Measurements from ENCODE around the gene FASN. TPM values are rescaled to one million over a fixed set of nuclear protein-coding genes. Genes with fewer than 3 reads are reported as not detected.

Gene FASN
- total RNA-seq, 1 experiment from 2014 or later = 433 TPM

DNA sequence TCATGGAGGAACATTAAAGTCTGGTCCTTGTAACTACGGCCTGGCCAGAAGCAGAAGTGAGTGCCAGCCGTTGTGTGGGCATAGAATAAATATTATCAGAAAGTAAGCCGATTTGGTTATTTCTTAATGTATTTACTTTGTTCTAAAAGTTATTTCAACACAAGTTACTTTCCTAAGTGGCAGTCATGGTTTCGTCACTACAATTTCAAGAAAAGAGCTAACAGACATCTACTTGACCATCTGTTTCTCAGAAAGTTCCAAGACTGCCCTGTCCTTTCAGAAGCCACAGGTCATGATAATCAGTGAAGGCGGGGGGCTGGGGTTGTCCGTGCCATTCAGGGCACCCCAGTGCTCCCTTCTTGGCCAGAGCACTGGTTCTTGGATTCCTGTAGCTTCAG lies 14.9 kb upstream of the FASN start:
- Mint-ChIP-seq H3K27ac (no peak overlapping the region), H3K36me3 (ENCODE audit: insufficient read depth in 1 of 3, low read depth in 3 of 3) (peaks cover 2 to 7% (median 2%) of the 10 kb centered on the region in 3 experiments; a peak in 5 of 7 replicates), H3K4me3 (no peak overlapping the region), H3K9me3 (peaks cover 0 to 9% of the 10 kb centered on the region in 2 experiments; a peak in 2 of 5 replicates), H3K4me1 (peaks cover 13 to 27% of the 10 kb centered on the region in 2 experiments), H3K27me3 (ENCODE audit: low read depth) (peaks cover 73% of the 10 kb centered on the region)
- H2BK5ac ChIP-seq (ENCODE audit: insufficient read length, low read length) = no peak overlapping the region
- no peak overlapping the region for H3K4ac ChIP-seq (ENCODE audit: low read depth, low read length)
- H3K27me3 ChIP-seq (ENCODE audit: insufficient read depth, low read length) = no peaks in the 10 kb centered on the region
- H3K4me2 ChIP-seq (ENCODE audit: insufficient read depth, insufficient read length, low read length) = no peak overlapping the region
- WGBS (ENCODE audit: extremely low coverage, insufficient read length, low lambda C conversion rate) = no CpG with 5 or more reads among the region's 6 CpGs
- H3K14ac ChIP-seq (ENCODE audit: insufficient read depth, low read length) = no peak overlapping the region
- H3K23me2 ChIP-seq (ENCODE audit: insufficient read length, low read depth, low read length, poor library complexity, severe bottlenecking) = no peaks in the 10 kb centered on the region
- no peaks in the 10 kb centered on the region for H3K9me3 ChIP-seq (ENCODE audit: control insufficient read depth, low read depth, low read length)
- TF ChIP-seq, protein P1, sequence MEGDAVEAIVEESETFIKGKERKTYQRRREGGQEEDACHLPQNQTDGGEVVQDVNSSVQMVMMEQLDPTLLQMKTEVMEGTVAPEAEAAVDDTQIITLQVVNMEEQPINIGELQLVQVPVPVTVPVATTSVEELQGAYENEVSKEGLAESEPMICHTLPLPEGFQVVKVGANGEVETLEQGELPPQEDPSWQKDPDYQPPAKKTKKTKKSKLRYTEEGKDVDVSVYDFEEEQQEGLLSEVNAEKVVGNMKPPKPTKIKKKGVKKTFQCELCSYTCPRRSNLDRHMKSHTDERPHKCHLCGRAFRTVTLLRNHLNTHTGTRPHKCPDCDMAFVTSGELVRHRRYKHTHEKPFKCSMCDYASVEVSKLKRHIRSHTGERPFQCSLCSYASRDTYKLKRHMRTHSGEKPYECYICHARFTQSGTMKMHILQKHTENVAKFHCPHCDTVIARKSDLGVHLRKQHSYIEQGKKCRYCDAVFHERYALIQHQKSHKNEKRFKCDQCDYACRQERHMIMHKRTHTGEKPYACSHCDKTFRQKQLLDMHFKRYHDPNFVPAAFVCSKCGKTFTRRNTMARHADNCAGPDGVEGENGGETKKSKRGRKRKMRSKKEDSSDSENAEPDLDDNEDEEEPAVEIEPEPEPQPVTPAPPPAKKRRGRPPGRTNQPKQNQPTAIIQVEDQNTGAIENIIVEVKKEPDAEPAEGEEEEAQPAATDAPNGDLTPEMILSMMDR (conservative IDR thresholded peaks at IDR 0.05) = no peak
- H2AK5ac ChIP-seq (ENCODE audit: insufficient read length, low read length) = no peak overlapping the region
- H4K91ac ChIP-seq (ENCODE audit: insufficient read length, low read depth, low read length) = no peak overlapping the region
- no peak overlapping the region for H3K23ac ChIP-seq (ENCODE audit: insufficient read length, low read depth, low read length)
- no peak overlapping the region for H2BK120ac ChIP-seq (ENCODE audit: low read depth, low read length, poor library complexity, severe bottlenecking)
- no peak overlapping the region for H4K5ac ChIP-seq (ENCODE audit: insufficient read length, low read depth, low read length)
- no peak overlapping the region for H2AFZ ChIP-seq (ENCODE audit: low read length)
- no peak overlapping the region for H2BK15ac ChIP-seq (ENCODE audit: low read depth, low read length)
- no peak overlapping the region for H4K8ac ChIP-seq (replicated peaks; ENCODE audit: insufficient read length, low read depth, low read length)
- H2BK12ac ChIP-seq (ENCODE audit: insufficient read length, low read depth, low read length) = no peak overlapping the region
- H3K4me1 ChIP-seq (ENCODE audit: insufficient read depth, low read length) = no peaks in the 10 kb centered on the region
- no peak overlapping the region for H3K18ac ChIP-seq (ENCODE audit: insufficient read length, low read depth, low read length)
- no peak overlapping the region for H2BK20ac ChIP-seq (ENCODE audit: low read depth, low read length, poor library complexity, severe bottlenecking)
- DNase-seq = no peak
- no peaks in the 10 kb centered on the region for H3K79me1 ChIP-seq (ENCODE audit: insufficient read depth, low read depth, low read length, poor library complexity, severe bottlenecking)
- no peak overlapping the region for H3K27ac ChIP-seq (ENCODE audit: insufficient read length, low read depth, low read length)
- H3K79me2 ChIP-seq (ENCODE audit: insufficient read depth, low read length) = no peaks in the 10 kb centered on the region
- H3K9ac ChIP-seq (ENCODE audit: extremely low read depth, insufficient read length, low read length) = no peak overlapping the region
- no peak overlapping the region for H3K56ac ChIP-seq (ENCODE audit: insufficient read length, low read depth, low read length)
- H4K20me1 ChIP-seq (ENCODE audit: control insufficient read depth, insufficient read depth, insufficient read length) = peaks cover 3% of the 10 kb centered on the region
- H3T11ph ChIP-seq (ENCODE audit: low read length) = no peak overlapping the region

All from H9 (cell line).